OCI-LY1 (cell line): ENCODE measurements around the gene DOCK3.

Experiments used
- EZH2 ChIP-seq: fragments of 200-600 bp; sonication (generic), shearing (Covaris generic); IDR thresholded peaks from 2 replicates; pipeline ENCODE4 v1.8.0; 2017; ENCODE audit warnings: borderline replicate concordance, mixed run types, mild to moderate bottlenecking, antibody characterized with exemption, low read length, moderate library complexity, mixed read lengths
- TF ChIP-seq, protein P1 (sequence below): fragments of 200-600 bp; sonication (generic), shearing (Covaris generic); IDR thresholded peaks from 2 replicates; pipeline ENCODE4 v1.5.1; 2017; ENCODE audit warnings: mild to moderate bottlenecking, antibody characterized with exemption, low read length, moderate library complexity, mixed read lengths

DNA sequence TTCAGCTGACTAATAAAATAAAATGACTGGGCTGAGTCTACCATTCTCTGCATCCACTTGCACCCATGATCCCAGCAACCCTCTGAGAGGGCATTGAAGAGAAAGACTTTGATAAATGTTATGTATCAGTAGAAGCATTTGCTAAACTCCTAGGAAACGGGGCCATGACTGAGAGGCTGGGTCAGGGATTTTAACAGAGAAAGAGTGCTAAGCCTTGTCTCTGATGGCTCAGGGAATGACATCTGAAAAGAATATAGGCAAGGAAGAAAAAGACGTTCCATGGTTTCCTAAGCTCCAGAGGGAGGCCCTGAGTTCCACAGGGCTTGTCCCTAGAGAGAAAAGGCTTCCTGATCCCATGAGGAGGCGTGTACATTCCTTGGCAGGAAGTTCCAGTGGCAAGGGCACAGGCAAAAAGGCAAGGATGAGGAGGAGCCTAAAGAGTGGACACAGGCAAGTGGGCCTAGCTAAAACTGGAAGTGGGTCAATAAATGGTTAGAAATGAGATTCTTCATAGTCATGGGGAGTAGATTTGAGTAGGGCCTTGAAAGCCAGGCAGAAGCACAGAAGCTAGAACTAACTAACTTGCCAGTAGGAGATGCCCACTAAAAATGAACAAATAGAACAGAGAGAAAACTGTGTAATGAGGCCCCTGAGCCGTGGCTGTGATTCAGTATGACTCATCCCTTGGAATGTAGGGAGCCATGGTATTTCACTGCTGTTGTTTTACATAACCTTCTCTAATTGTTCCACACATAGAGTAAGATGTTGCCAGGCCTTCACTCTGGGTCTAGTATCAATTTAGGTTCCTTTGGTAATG is 665.5 kb downstream of the DOCK3 start:
- TF ChIP-seq EZH2: no peak
- TF ChIP-seq, protein P1, sequence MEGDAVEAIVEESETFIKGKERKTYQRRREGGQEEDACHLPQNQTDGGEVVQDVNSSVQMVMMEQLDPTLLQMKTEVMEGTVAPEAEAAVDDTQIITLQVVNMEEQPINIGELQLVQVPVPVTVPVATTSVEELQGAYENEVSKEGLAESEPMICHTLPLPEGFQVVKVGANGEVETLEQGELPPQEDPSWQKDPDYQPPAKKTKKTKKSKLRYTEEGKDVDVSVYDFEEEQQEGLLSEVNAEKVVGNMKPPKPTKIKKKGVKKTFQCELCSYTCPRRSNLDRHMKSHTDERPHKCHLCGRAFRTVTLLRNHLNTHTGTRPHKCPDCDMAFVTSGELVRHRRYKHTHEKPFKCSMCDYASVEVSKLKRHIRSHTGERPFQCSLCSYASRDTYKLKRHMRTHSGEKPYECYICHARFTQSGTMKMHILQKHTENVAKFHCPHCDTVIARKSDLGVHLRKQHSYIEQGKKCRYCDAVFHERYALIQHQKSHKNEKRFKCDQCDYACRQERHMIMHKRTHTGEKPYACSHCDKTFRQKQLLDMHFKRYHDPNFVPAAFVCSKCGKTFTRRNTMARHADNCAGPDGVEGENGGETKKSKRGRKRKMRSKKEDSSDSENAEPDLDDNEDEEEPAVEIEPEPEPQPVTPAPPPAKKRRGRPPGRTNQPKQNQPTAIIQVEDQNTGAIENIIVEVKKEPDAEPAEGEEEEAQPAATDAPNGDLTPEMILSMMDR: no peak
